ENCODE results near the gene ARHGAP8.
"Not testable (repeated sequence)": the region's sequence is repeated elsewhere in the genome, so short reads cannot be mapped to it uniquely, and the experiment has no call there.

ARHGAP8 gene

DNA sequence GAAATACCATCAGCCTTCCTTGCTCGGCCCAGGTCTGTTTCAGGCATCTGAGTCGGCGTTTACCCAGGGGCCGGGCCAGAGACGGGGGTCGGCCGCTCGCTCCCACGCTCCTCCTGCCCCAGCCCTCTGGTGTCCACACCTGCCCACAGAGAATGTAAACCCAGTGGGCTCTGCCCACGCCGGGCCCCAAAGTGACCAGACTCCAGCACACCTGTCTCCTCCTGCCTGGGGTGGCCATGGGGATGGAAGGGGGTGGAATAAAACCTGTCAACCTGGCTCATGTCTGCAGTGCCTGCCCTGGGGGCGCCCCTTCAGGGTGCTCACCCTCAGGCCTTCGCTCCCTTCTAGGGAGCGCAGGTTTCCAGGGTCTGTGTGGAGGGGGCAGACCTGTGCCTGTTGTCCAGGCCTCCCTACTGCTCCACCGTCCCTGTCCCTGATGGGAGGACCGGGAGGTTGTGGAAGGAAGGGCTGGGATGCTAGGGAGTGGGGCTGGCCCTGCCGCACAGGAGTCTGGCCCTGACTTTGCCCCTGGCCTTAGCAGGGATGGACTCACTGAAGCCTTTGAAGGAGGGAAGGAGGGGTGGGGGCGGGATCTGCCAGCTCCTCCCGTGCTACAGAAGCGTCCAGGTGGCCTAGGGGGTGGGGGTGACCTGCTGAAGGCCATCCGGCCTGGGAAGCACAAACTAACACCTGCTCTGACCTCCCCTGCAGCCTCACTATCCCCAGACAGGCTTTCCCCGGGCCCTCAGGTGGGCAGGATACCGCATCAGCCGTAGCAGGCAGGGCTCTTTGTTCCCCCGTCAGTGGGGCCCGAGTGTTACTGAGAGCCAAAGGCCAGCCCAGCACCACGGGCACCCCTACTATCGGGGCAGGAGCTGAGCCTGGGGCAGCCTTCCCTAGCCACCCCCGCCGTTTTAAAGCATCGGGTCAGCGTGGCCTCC, 14.7 kb upstream of the ARHGAP8 start:
- no peak for DNase-seq (ENCODE audit: extremely low read depth, low read depth)
- no peak overlapping the region for H3K4me3 ChIP-seq (replicated peaks; ENCODE audit: low read depth, low read length)
- TF ChIP-seq, protein P1, sequence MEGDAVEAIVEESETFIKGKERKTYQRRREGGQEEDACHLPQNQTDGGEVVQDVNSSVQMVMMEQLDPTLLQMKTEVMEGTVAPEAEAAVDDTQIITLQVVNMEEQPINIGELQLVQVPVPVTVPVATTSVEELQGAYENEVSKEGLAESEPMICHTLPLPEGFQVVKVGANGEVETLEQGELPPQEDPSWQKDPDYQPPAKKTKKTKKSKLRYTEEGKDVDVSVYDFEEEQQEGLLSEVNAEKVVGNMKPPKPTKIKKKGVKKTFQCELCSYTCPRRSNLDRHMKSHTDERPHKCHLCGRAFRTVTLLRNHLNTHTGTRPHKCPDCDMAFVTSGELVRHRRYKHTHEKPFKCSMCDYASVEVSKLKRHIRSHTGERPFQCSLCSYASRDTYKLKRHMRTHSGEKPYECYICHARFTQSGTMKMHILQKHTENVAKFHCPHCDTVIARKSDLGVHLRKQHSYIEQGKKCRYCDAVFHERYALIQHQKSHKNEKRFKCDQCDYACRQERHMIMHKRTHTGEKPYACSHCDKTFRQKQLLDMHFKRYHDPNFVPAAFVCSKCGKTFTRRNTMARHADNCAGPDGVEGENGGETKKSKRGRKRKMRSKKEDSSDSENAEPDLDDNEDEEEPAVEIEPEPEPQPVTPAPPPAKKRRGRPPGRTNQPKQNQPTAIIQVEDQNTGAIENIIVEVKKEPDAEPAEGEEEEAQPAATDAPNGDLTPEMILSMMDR (IDR thresholded peaks at IDR 0.05; ENCODE audit: low read depth, low read length, missing control alignments) = no peak

DNA sequence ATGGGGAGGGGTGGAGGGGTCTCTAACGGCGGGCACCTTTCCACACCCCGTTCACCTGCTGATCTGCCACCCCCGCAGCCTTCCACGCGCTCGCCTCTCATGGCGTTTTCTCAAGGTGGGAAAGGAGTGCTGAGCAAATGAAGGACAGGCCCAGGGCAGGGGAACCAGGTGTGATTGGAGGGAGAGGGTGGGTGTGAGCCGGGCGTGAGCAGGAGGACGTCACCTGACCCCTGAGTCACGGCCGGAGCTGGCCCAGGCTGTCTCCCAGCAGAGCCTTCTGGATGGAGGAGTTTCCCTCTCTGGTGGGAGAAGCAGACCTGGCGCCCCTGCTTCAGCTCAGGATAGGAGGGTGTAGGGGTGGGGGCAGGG, 14.0 kb upstream of the ARHGAP8 start:
- no peak for DNase-seq (ENCODE audit: extremely low read depth, low read depth)
- TF ChIP-seq, protein P1 (IDR thresholded peaks at IDR 0.05; ENCODE audit: low read depth, low read length, missing control alignments) = no peak
- H3K4me3 ChIP-seq (replicated peaks; ENCODE audit: low read depth, low read length) = no peak overlapping the region

DNA sequence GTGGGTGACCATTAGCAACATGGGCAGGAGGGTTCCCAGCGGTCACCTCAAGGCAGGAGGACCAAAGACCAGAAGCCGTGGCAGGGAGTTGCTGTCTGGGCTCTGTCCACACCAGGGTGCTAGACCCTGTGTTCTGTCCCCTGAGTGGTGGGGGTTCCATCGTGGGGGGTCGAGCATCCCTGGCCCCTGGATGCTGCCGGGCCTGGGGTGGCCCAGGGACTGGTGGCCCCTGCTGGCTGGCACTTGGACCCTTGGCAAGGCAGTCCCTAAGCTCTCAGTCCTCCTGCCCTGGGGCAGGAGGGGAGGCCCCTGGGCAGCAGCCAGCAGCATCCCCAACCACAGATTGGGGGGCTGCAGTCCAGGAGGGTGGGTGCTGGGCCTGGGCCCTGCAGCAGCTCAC, 13.4 kb upstream of the ARHGAP8 start:
- TF ChIP-seq, protein P1 (IDR thresholded peaks at IDR 0.05; ENCODE audit: low read depth, low read length, missing control alignments) = no peak
- no peak overlapping the region for H3K4me3 ChIP-seq (replicated peaks; ENCODE audit: low read depth, low read length)

DNA sequence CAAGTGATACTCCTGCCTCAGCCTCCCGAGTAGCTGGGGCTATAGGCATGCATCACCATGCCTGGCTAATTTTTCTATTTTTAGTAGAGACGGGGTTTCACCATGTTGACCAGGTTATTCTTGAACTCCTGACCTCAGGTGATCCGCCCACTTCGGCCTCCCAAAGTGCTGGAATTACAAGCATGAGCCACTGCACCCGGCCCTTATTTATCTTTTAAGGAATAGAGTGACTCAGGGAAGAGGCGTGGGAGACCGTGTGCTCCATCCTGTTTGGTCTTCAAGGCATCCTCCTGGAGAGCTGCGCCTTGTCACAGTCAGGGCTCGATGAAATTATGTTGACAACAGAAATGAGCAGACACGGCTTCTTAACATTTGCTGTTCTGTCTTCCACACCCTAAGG, 12.7 kb upstream of the ARHGAP8 start:
- H3K4me3 ChIP-seq (replicated peaks; ENCODE audit: low read depth, low read length); DNase-seq (ENCODE audit: extremely low read depth, low read depth): not testable (repeated sequence)

More for the DNA sequence above, 13.4 kb upstream of the ARHGAP8 start:
- DNase-seq (ENCODE audit: extremely low read depth, low read depth) = no peak

DNA sequence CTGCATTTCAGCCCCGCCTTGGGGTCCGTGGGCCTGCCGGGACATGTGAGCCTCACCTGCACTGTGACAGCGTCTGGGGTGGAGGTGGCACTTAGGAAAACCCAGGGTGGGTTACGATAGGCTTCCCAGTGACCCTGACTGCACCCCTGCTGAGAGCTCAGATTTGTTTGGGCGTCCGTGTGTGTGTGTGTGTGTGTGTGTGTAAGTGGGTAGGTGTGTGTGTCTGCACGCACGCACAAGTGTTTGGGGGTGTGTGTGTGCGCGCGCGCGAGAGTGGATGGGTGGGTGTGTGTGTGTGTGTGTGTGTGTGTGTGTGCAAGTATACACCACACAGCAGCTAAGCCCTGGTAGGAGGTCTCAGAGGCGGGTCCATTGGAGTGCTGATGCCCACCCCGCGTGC, 12.1 kb upstream of the ARHGAP8 start:
- no peak overlapping the region for H3K4me3 ChIP-seq (replicated peaks; ENCODE audit: low read depth, low read length)
- no peak for DNase-seq (ENCODE audit: extremely low read depth, low read depth)
- TF ChIP-seq, protein P1 (IDR thresholded peaks at IDR 0.05; ENCODE audit: low read depth, low read length, missing control alignments) = no peak

DNA sequence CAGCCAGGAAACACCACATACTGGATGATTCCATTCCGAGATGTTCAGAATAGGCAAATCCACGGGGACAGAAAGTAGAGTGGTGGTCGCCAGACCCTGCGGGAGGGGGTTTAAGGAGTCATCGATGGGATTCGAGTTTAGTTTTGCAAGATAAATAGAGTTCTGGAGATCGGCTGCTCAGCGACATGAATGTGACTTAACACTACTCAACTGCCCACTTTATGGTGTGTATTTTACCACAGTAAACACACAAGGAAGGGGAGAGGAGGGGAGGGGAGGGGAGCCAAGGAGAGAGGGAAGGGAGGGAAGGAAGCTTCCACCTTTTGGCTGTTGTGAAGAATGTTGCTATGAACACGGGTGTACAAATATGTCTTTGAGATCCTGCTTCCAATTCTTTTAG, 10.4 kb upstream of the ARHGAP8 start:
- TF ChIP-seq, protein P1 (IDR thresholded peaks at IDR 0.05; ENCODE audit: low read depth, low read length, missing control alignments) = no peak
- H3K4me3 ChIP-seq (replicated peaks; ENCODE audit: low read depth, low read length) = no peak overlapping the region
- DNase-seq (ENCODE audit: extremely low read depth, low read depth) = no peak

DNA sequence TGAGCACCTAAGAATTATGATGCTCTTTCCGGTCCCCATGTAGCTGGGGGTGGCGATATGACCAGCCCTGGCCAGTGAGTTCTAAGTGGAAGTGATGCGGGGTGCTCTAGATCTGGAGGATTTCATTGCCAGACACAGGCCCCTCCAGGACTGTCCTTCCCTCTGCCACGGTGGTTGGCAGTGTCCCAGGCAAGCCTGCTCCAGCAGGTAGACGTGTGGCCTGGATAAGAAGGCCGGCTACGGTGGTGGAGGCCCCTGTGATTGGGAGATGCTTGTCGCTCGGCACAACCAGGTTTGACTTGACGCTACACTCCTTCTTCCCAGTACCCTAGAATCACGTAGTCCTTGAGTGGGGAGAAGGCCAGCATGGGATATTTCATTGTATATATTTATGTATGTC, 9.1 kb upstream of the ARHGAP8 start:
- no peak overlapping the region for H3K4me3 ChIP-seq (replicated peaks; ENCODE audit: low read depth, low read length)
- TF ChIP-seq, protein P1 (IDR thresholded peaks at IDR 0.05; ENCODE audit: low read depth, low read length, missing control alignments) = no peak
- no peak for DNase-seq (ENCODE audit: extremely low read depth, low read depth)

Data from HFF-Myc (cell line).